Right lobe of liver (tissue), 4 donors: ENCODE data around the gene AGRN.

ENCODE experiments used
- CTCF ChIP-seq, 4 donors: fragments of 200-600 bp in 3 of 4; fragments of 450-650 bp in 1 of 4; IDR thresholded peaks; one replicate each; pipeline versions ENCODE4 v1.5.1 to v1.8.0; 2016 to 2022; ENCODE audit warnings: antibody characterized with exemption in 4 of 4, mild to moderate bottlenecking in 2 of 4
- POLR2A ChIP-seq: fragments of 450-650 bp; IDR thresholded peaks from one replicate; pipeline ENCODE4 v1.6.1; 2017; ENCODE audit warnings: antibody characterized with exemption, mild to moderate bottlenecking
- donor health status: DM: no; HTN: no; CAD: no.
- donor health status: DM: no; HTN: no; CAD: no.
- donor health status: DM: no; HTN: yes; CAD: no.

- TF ChIP-seq CTCF (IDR thresholded peaks at IDR 0.05) (no peak), POLR2A (no peak)
Observed at GRCh38 chr1:1100296-1100695, 80.4 kb downstream of the AGRN start.
